Ovary (tissue), 9 donors: Measurements from ENCODE around the gene PRLR. TPM values are rescaled to one million over a fixed set of nuclear protein-coding genes. Genes with fewer than 3 reads are reported as not detected.

Experiments
- DNase-seq, 5 donors: peaks; one replicate each; pipeline ENCODE4 v3.0.0-alpha.2; 2019 to 2020
- H3K27ac ChIP-seq, 2 donors: fragments of 200-600 bp; one replicate each; pipeline versions ENCODE4 v1.5.1 to v1.8.0; 2019 to 2022
- H3K27me3 ChIP-seq: fragments of 200-600 bp; one replicate; pipeline ENCODE4 v1.8.0; 2022
- H3K36me3 ChIP-seq: fragments of 200-600 bp; sonication (generic); one replicate; pipeline ENCODE4 v1.5.1; 2019
- H3K4me1 ChIP-seq: one replicate; pipeline ENCODE4 v1.8.1; 2013; ENCODE audit warnings: mild to moderate bottlenecking, moderate library complexity; ENCODE audit not compliant: insufficient read depth
- H3K4me3 ChIP-seq: fragments of 200-600 bp; sonication (generic); one replicate; pipeline ENCODE4 v1.5.1; 2017
- H3K9me3 ChIP-seq, 2 donors: fragments of 200-600 bp in 1 of 2; sonication (generic) in 1 of 2; one replicate each; pipeline versions ENCODE4 v1.5.1 to v1.8.1; 2013 to 2019; ENCODE audit warnings: mild to moderate bottlenecking in 1 of 2, moderate library complexity in 1 of 2
- EP300 ChIP-seq: sonication (generic); formaldehyde crosslinking; IDR thresholded peaks from one replicate; pipeline ENCODE4 v1.6.1; 2017; ENCODE audit warnings: antibody characterized with exemption
- POLR2A ChIP-seq: fragments of 450-650 bp; IDR thresholded peaks from one replicate; pipeline ENCODE4 v1.6.1; 2017; ENCODE audit warnings: antibody characterized with exemption, mild to moderate bottlenecking, moderate library complexity
- WGBS, 3 donors: extraction: QIAGEN DNeasy Blood & Tissue Kit in 1 of 3; methylation state at CpG; one replicate each; pipeline versions ENCODE4 v1.1.5 to v1.1.7; 2013 to 2017; 5-methylcytosine and 5-hydroxymethylcytosine counted together
- intact Hi-C, 4 donors: fragments of 100-400 bp; cut with DNase I; formaldehyde crosslinking; loops; one replicate each; pipeline versions ENCODE4 v1.11.0 to v1.15.1; 2022 to 2023
- polyA plus RNA-seq, 2 donors: library from polyadenylated mRNA; stranded (reverse); fragments of 200-250 nt in 1 of 2; fragments of 350-450 nt in 1 of 2; fragmentation: Illumina TruSeq in 1 of 2; extraction: RNeasy Lipid Tissue Mini Kit (QIAGEN cat#74804) in 1 of 2; gene quantifications; one replicate each; pipeline ENCODE4 v1.2.3, GENCODE V29; 2013 to 2014
- total RNA-seq, 7 donors: library from RNA; depleted of rRNA in 2 of 7; stranded (reverse); fragments of >200 nt in 2 of 7; fragmentation: NEBNext Ultra II Directional in 3 of 7; extraction: Animal tissue kit (Norgen Biotek cat#: 25700) in 3 of 7; gene quantifications; one replicate each; pipeline versions ENCODE4 v1.1.0 to v1.2.4, GENCODE V29; 2016 to 2023
- TF ChIP-seq, protein P1 (sequence below), 3 donors: fragments of 450-650 bp in 2 of 3; fragments of 200-600 bp in 1 of 3; IDR thresholded peaks; one replicate each; pipeline versions ENCODE4 v1.5.1 to v1.8.0; 2016 to 2022; ENCODE audit warnings: antibody characterized with exemption in 3 of 3, mild to moderate bottlenecking in 1 of 3
- donor health status: DM: no; HTN: no; CAD: no; lungs with moderate emphysema.
- donor health status: DM: no; HTN: no; CAD: no.
- donor health status: Bipolar disorder and iron deficiency.
- donor health status: DM: yes; HTN: yes; CAD: no.
- donor health status: DM: no; HTN: no; CAD: no.
- donor health status: DM: yes; HTN: yes; CAD: no.

Gene PRLR
- total and polyA plus RNA-seq, 9 donors: 1.8 to 24.5 (median 8.1) TPM

GRCh38 chr5:35127006-35127405 is 103.3 kb downstream of the PRLR start:
- Histone ChIP-seq H3K27me3 (no peaks in the 10 kb centered on the region), H3K4me1 (peaks cover 1% of the 10 kb centered on the region), H3K9me3 (no peaks in the 10 kb centered on the region), H3K4me3 (no peak overlapping the region), H3K27ac (no peak overlapping the region), H3K36me3 (no peaks in the 10 kb centered on the region)
- no peak for TF ChIP-seq POLR2A
- no peak for TF ChIP-seq EP300
- TF ChIP-seq, protein P1, sequence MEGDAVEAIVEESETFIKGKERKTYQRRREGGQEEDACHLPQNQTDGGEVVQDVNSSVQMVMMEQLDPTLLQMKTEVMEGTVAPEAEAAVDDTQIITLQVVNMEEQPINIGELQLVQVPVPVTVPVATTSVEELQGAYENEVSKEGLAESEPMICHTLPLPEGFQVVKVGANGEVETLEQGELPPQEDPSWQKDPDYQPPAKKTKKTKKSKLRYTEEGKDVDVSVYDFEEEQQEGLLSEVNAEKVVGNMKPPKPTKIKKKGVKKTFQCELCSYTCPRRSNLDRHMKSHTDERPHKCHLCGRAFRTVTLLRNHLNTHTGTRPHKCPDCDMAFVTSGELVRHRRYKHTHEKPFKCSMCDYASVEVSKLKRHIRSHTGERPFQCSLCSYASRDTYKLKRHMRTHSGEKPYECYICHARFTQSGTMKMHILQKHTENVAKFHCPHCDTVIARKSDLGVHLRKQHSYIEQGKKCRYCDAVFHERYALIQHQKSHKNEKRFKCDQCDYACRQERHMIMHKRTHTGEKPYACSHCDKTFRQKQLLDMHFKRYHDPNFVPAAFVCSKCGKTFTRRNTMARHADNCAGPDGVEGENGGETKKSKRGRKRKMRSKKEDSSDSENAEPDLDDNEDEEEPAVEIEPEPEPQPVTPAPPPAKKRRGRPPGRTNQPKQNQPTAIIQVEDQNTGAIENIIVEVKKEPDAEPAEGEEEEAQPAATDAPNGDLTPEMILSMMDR (IDR thresholded peaks at IDR 0.05): no peak
- intact Hi-C loops: no loop called here
- 60 to 79% (median 71%) methylated on average over 1 of the region's 1 CpG for WGBS, 3 donors
- no peak for DNase-seq

GRCh38 chr5:35125746-35126145 is 104.5 kb downstream of the PRLR start:
- Histone ChIP-seq H3K4me3 (no peak overlapping the region), H3K9me3 (no peaks in the 10 kb centered on the region), H3K4me1 (peaks cover 3% of the 10 kb centered on the region), H3K27me3 (no peaks in the 10 kb centered on the region), H3K36me3 (no peaks in the 10 kb centered on the region), H3K27ac (no peak overlapping the region)
- intact Hi-C loops: no loop called here
- 50 to 68% (median 60%) methylated on average over 2 of the region's 2 CpGs for WGBS, 3 donors
- TF ChIP-seq, protein P1 (IDR thresholded peaks at IDR 0.05): no peak
- TF ChIP-seq EP300 (no peak), POLR2A (no peak)
- DNase-seq: no peak

- intact Hi-C loops: no loop called here
- 77 to 84% (median 78%) methylated on average over 2 of the region's 2 CpGs for WGBS, 3 donors
- Histone ChIP-seq H3K9me3 (no peaks in the 10 kb centered on the region), H3K4me3 (no peak overlapping the region), H3K4me1 (peaks cover 4% of the 10 kb centered on the region), H3K27ac (no peak overlapping the region), H3K36me3 (no peaks in the 10 kb centered on the region), H3K27me3 (no peaks in the 10 kb centered on the region)
- TF ChIP-seq POLR2A (no peak), EP300 (no peak)
- TF ChIP-seq, protein P1 (IDR thresholded peaks at IDR 0.05): no peak
- DNase-seq: no peak
These were observed 105.4 kb downstream of the PRLR start for GRCh38 chr5:35124932-35125331.

GRCh38 chr5:35122819-35123218 is 107.5 kb downstream of the PRLR start:
- Histone ChIP-seq H3K4me3 (no peak overlapping the region), H3K27me3 (no peaks in the 10 kb centered on the region), H3K9me3 (no peaks in the 10 kb centered on the region), H3K36me3 (no peaks in the 10 kb centered on the region), H3K4me1 (peaks cover 11% of the 10 kb centered on the region), H3K27ac (no peak overlapping the region)
- WGBS, 3 donors: 91 to 97% (median 96%) methylated on average over 2 of the region's 2 CpGs
- intact Hi-C loops: no loop called here
- no peak for TF ChIP-seq POLR2A
- no peak for TF ChIP-seq EP300
- TF ChIP-seq, protein P1 (IDR thresholded peaks at IDR 0.05): no peak
- no peak for DNase-seq
